ENCODE measurements around the gene YJU2. TPM values are rescaled to one million over a fixed set of nuclear protein-coding genes. Genes with fewer than 3 reads are reported as not detected.

Gene YJU2
- total and polyA plus RNA-seq, 2 experiments from 2014 or later = 28.8 to 33.4 TPM

DNA sequence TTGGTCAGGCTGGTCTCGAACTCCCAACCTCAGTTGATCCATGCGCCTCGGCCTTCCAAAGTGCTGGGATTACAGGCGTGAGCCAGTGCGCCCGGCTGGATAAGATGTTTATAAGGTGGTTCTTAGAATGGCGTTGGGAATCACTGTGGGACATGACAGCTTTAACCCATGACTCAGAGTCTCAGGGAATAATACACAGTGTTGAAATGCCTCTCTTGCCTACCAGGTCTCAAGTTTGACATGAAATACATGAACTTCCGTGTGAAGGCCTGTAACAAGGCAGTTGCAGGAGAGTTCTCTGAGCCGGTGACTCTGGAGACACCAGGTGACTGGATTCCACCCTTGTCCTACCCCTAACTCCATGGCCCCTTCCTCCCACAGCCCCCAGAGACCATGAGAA lies 70.1 kb downstream of the YJU2 start:
- Mint-ChIP-seq H3K27ac (no peak overlapping the region), H3K36me3 (ENCODE audit: low read depth) (peaks cover 74% of the 10 kb centered on the region), H3K27me3 (ENCODE audit: insufficient read depth, low read depth, poor library complexity) (peaks cover 13% of the 10 kb centered on the region), H3K4me1 (no peaks in the 10 kb centered on the region), H3K4me3 (no peak overlapping the region), H3K9me3 (peaks cover 30% of the 10 kb centered on the region)
- no peak for DNase-seq (ENCODE audit: low spot score)
- no peaks in the 10 kb centered on the region for H3F3A ChIP-seq (replicated peaks; ENCODE audit: low read depth)
- peaks cover 3% of the 10 kb centered on the region; the same call in 1 of the 2 replicates for H3K36me3 ChIP-seq (ENCODE audit: insufficient read depth)
- no peak for TF ChIP-seq NANOG (IDR thresholded peaks at IDR 0.05; ENCODE audit: borderline replicate concordance)
- no peak overlapping the region for H3K27ac ChIP-seq (ENCODE audit: low read depth)
- no peak overlapping the region for H2AFZ ChIP-seq
- no peaks in the 10 kb centered on the region for H3K9me2 ChIP-seq (ENCODE audit: insufficient read depth)
- no peaks in the 10 kb centered on the region for H3K79me2 ChIP-seq (replicated peaks; ENCODE audit: insufficient read depth)
- H3K4me3 ChIP-seq = no peak overlapping the region
- ATAC-seq = no peak
- no peaks in the 10 kb centered on the region for H3K4me1 ChIP-seq (ENCODE audit: insufficient read depth)
- no peaks in the 10 kb centered on the region; the same call in 1 of the 2 replicates for H4K20me1 ChIP-seq (replicated peaks; ENCODE audit: insufficient read depth)
- H3K4me2 ChIP-seq = no peak overlapping the region
- no peaks in the 10 kb centered on the region for H3K27me3 ChIP-seq (ENCODE audit: insufficient read depth)

DNA sequence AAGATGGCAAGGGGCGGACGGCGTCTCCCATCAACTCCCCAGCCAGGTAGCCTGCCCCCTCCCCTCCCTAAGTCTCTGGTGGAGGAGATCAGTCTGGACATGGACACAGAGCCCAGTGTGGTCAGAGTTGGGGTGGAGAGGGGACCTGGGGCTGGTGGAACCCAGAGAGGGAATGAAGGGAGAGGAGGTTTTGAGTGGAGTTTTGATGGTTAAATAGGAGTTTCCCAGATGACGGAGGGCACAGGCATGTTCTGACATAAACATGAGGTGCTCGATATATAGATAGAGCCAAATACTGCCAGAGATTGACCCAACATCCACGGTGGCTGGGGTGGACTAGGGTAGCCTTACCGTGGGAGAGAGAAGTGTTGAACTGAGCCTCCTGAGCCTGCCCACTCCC lies 71.6 kb downstream of the YJU2 start:
- no peak overlapping the region for H3K27ac ChIP-seq (ENCODE audit: low read depth)
- no peaks in the 10 kb centered on the region; the same call in 1 of the 2 replicates for H4K20me1 ChIP-seq (replicated peaks; ENCODE audit: insufficient read depth)
- no peak overlapping the region for H3K4me3 Mint-ChIP-seq
- H3K36me3 Mint-ChIP-seq (ENCODE audit: low read depth) = peaks cover 77% of the 10 kb centered on the region
- H3K9me3 Mint-ChIP-seq = peaks cover 30% of the 10 kb centered on the region
- TF ChIP-seq ZNF331 (CRISPR knock-in tag; IDR thresholded peaks at IDR 0.05; ENCODE audit: low read depth) (no peak), JUNB (IDR thresholded peaks at IDR 0.05; ENCODE audit: unreplicated experiment) (no peak)
- peaks cover 13% of the 10 kb centered on the region for H3K27me3 Mint-ChIP-seq (ENCODE audit: insufficient read depth, low read depth, poor library complexity)
- no peaks in the 10 kb centered on the region for H3K9me2 ChIP-seq (ENCODE audit: insufficient read depth)
- no peak overlapping the region for H3K27ac Mint-ChIP-seq
- H2AFZ ChIP-seq = no peak overlapping the region
- no peaks in the 10 kb centered on the region for H3K79me2 ChIP-seq (replicated peaks; ENCODE audit: insufficient read depth)
- no peaks in the 10 kb centered on the region for H3K27me3 ChIP-seq (ENCODE audit: insufficient read depth)
- H3K4me3 ChIP-seq = no peak overlapping the region
- no peaks in the 10 kb centered on the region for H3K4me1 Mint-ChIP-seq
- no peak for DNase-seq (ENCODE audit: low spot score)
- no peak for ATAC-seq
- H3K4me2 ChIP-seq = no peak overlapping the region
- no peaks in the 10 kb centered on the region for H3F3A ChIP-seq (replicated peaks; ENCODE audit: low read depth)
- H3K36me3 ChIP-seq (ENCODE audit: insufficient read depth) = peaks cover 3% of the 10 kb centered on the region; the same call in 1 of the 2 replicates
- no peaks in the 10 kb centered on the region for H3K4me1 ChIP-seq (ENCODE audit: insufficient read depth)

Other genes with a start within 250 kb of the YJU2 start
- gene PIAS4, start 239.3 kb upstream of the YJU2 start, total RNA-seq (2014; rRNA removed; shearing (Covaris generic)) = 34.1 and 48.4 TPM in 2 replicates
- gene PIAS4, start 239.3 kb upstream of the YJU2 start, polyA plus RNA-seq (2016; fragmentation: Nextera tagmentation; extraction: Ambion mirVana) = 17.0 and 20.0 TPM in 2 replicates
- 28.5 and 35.0 TPM in 2 replicates for gene ZBTB7A, start 180.2 kb upstream of the YJU2 start, total RNA-seq (2014; rRNA removed; shearing (Covaris generic))
- 9.5 and 11.1 TPM in 2 replicates for gene ZBTB7A, start 180.2 kb upstream of the YJU2 start, polyA plus RNA-seq (2016; fragmentation: Nextera tagmentation; extraction: Ambion mirVana)
- gene MAP2K2, start 123.0 kb upstream of the YJU2 start, total RNA-seq (2014; rRNA removed; shearing (Covaris generic)) = 140 and 151 TPM in 2 replicates
- gene MAP2K2, start 123.0 kb upstream of the YJU2 start, polyA plus RNA-seq (2016; fragmentation: Nextera tagmentation; extraction: Ambion mirVana) = 99.7 and 108 TPM in 2 replicates
- not detected in 2 replicates for gene CREB3L3, start 93.4 kb upstream of the YJU2 start, total RNA-seq (2014; rRNA removed; shearing (Covaris generic))
- 0.26 and 0.42 TPM in 2 replicates for gene CREB3L3, start 93.4 kb upstream of the YJU2 start, polyA plus RNA-seq (2016; fragmentation: Nextera tagmentation; extraction: Ambion mirVana)
- gene SIRT6, start 64.5 kb upstream of the YJU2 start, total RNA-seq (2014; rRNA removed; shearing (Covaris generic)) = 15.8 and 26.7 TPM in 2 replicates
- gene SIRT6, start 64.5 kb upstream of the YJU2 start, polyA plus RNA-seq (2016; fragmentation: Nextera tagmentation; extraction: Ambion mirVana) = 18.9 and 19.3 TPM in 2 replicates
- 13.4 and 18.0 TPM in 2 replicates for gene ANKRD24, start 64.4 kb upstream of the YJU2 start, total RNA-seq (2014; rRNA removed; shearing (Covaris generic))
- 3.7 and 4.5 TPM in 2 replicates for gene ANKRD24, start 64.4 kb upstream of the YJU2 start, polyA plus RNA-seq (2016; fragmentation: Nextera tagmentation; extraction: Ambion mirVana)
- 0.52 TPM in 1 of 2 replicates, not detected in the other for gene EBI3, start 17.6 kb upstream of the YJU2 start, total RNA-seq (2014; rRNA removed; shearing (Covaris generic))
- 1.4 and 1.6 TPM in 2 replicates for gene EBI3, start 17.6 kb upstream of the YJU2 start, polyA plus RNA-seq (2016; fragmentation: Nextera tagmentation; extraction: Ambion mirVana)
- gene SHD, start 32.2 kb downstream of the YJU2 start, total RNA-seq (2014; rRNA removed; shearing (Covaris generic)) = 1.8 and 7.5 TPM in 2 replicates
- gene SHD, start 32.2 kb downstream of the YJU2 start, polyA plus RNA-seq (2016; fragmentation: Nextera tagmentation; extraction: Ambion mirVana) = 6.4 and 8.0 TPM in 2 replicates
- 0.76 and 0.93 TPM in 2 replicates for gene TMIGD2, start 55.3 kb downstream of the YJU2 start, total RNA-seq (2014; rRNA removed; shearing (Covaris generic))
- 0.24 and 0.79 TPM in 2 replicates for gene TMIGD2, start 55.3 kb downstream of the YJU2 start, polyA plus RNA-seq (2016; fragmentation: Nextera tagmentation; extraction: Ambion mirVana)
- 54.0 and 82.9 TPM in 2 replicates for gene FSD1, start 57.5 kb downstream of the YJU2 start, total RNA-seq (2014; rRNA removed; shearing (Covaris generic))
- 50.7 and 52.1 TPM in 2 replicates for gene FSD1, start 57.5 kb downstream of the YJU2 start, polyA plus RNA-seq (2016; fragmentation: Nextera tagmentation; extraction: Ambion mirVana)
- 9.2 and 15.1 TPM in 2 replicates for gene STAP2, start 91.7 kb downstream of the YJU2 start, total RNA-seq (2014; rRNA removed; shearing (Covaris generic))
- 20.7 and 21.7 TPM in 2 replicates for gene STAP2, start 91.7 kb downstream of the YJU2 start, polyA plus RNA-seq (2016; fragmentation: Nextera tagmentation; extraction: Ambion mirVana)
- 9.1 and 15.6 TPM in 2 replicates for gene MPND, start 96.5 kb downstream of the YJU2 start, total RNA-seq (2014; rRNA removed; shearing (Covaris generic))
- gene MPND, start 96.5 kb downstream of the YJU2 start, polyA plus RNA-seq (2016; fragmentation: Nextera tagmentation; extraction: Ambion mirVana) = 11.8 and 22.5 TPM in 2 replicates
- 85.8 and 89.5 TPM in 2 replicates for gene SH3GL1, start 153.5 kb downstream of the YJU2 start, total RNA-seq (2014; rRNA removed; shearing (Covaris generic))
- 73.1 and 75.6 TPM in 2 replicates for gene SH3GL1, start 153.5 kb downstream of the YJU2 start, polyA plus RNA-seq (2016; fragmentation: Nextera tagmentation; extraction: Ambion mirVana)
- gene CHAF1A, start 155.6 kb downstream of the YJU2 start, total RNA-seq (2014; rRNA removed; shearing (Covaris generic)) = 84.1 and 113 TPM in 2 replicates
- 109 and 125 TPM in 2 replicates for gene CHAF1A, start 155.6 kb downstream of the YJU2 start, polyA plus RNA-seq (2016; fragmentation: Nextera tagmentation; extraction: Ambion mirVana)
- 21.6 TPM in 2 replicates for gene UBXN6, start 210.7 kb downstream of the YJU2 start, total RNA-seq (2014; rRNA removed; shearing (Covaris generic))
- 19.1 and 20.4 TPM in 2 replicates for gene UBXN6, start 210.7 kb downstream of the YJU2 start, polyA plus RNA-seq (2016; fragmentation: Nextera tagmentation; extraction: Ambion mirVana)
- gene HDGFL2, start 225.2 kb downstream of the YJU2 start, total RNA-seq (2014; rRNA removed; shearing (Covaris generic)) = 94.6 and 113 TPM in 2 replicates
- 64.8 and 72.4 TPM in 2 replicates for gene HDGFL2, start 225.2 kb downstream of the YJU2 start, polyA plus RNA-seq (2016; fragmentation: Nextera tagmentation; extraction: Ambion mirVana)